HG03571 (cell line): Measurements from ENCODE around the gene TMEM123.

Source experiments
- ATAC-seq: cut with Tn5 transposase; IDR thresholded peaks from one replicate; pipeline ENCODE4 v1.9.1; 2021; ENCODE audit not compliant: unreplicated experiment

The TMEM123 gene

DNA sequence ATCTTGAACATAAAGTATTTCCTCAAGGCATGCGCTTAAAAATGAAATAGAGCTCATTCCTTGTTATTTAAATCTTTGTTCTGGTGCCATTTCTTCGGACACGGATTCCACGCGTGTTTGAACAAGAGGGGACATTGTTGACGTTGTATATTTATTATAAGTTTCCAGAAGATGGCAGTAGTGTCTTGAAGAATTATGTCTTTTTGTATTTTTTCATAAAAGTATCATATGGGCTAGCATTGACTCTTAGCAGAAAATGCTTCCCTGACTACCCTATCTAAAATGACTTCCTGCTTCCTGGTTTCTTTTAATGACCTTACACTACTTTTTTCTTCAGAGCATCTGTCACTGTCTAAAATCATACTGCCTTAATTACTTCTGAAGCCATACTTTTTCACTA, 85.2 kb downstream of the TMEM123 start:
- no peak for ATAC-seq

DNA sequence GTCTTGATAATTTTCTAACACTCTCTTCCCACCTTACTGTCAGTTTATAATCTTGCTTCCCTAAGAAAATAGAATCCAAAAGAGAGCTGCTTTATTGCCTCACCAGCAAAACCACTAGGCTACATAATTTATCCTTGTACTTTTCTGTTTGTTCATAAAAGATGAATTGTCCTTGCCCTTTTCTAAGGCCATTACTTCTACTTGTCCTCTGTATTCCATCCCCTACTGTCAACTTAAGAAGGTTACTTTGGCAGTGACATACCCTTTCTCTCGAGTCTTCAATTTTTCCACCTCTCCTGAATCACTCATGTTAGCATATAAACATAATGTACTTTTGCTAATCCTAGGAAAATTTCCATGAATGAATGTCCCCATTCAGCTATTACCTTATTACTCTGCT, 87.6 kb downstream of the TMEM123 start:
- ATAC-seq = no peak

DNA sequence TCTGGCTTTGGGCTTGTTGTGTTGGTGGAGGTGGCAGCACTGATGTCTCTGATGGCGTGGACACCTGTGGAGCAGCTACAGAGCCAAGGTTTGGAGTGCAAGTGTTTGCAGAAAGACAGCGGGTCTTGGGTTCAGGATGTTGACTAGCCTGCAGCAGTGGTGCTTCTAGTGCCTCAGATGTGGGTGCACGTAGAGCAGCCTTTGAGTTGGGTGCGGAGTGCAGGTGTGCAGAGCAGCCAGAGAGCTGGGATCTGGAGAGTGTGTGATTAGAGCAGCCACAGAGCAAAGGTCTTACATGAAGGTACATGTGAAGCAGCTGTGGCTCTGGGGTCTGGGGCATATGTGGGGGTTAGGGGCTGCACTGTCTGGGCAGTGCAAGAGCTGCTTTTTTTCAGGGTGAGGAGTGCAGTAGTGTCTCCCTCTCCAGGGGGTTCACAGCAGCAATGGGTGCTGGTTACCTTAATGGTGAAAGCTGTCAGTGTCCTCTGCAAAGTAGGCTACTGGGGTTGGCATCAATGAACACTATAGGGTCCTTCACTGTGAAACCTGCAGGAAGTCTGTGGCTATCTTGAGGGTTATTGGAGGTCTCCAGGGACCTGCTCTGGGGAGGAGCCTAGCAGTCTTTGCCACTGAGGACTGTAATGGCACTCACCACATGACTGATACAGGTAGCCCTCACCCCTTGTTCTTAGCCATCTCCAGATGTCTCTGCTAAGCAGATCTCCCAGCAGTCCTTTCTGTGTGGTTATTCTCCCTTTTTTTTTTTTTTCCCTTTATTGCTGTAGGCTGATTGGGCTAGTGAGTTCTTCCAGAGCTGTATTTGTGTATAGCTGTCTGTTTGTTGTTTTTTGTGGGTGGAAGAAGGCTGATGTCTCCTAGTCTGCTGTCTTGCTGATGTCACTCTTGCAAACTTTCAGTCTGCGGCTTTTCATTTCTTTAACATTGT, 91.2 kb downstream of the TMEM123 start:
- peak; percentile 98 for ATAC-seq

DNA sequence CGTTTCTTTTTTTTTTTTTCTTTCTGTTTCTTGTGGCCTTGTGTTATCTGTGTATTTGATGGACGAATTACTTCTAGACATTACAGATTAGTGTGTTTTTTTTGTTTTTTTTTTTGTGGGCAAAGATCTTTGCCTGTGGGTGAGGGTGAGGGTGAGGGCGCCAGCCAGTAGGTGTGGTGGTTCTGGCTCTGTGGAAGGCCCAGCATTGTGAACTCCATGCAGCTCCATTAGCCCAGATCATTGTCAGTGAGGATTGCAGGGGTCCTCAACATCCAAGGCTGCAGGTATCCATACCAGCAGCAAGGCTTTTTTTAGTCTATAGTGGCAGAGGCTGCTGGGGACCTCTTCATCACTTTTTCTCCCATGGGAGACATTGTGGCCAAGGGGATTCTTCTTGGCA, 91.9 kb downstream of the TMEM123 start:
- ATAC-seq = no peak

DNA sequence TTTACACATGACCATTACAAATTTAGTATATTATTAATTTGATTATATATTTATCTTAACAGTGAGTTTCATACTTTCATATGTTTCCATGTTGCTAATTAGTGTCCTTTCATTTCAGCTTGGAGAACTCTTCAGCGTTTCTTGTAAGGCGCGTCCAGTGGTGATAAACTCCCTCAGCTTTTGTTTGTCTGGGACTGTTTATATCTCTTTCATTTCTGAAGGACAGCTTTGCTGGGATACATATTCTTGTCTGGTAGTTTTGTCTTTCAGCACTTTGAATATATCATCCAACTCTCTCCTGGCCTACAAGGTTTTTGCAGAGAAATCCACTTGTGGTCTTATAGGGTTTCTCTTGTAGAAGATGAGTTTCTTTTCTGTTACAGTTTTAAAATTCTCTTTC, 93.2 kb downstream of the TMEM123 start:
- no peak for ATAC-seq

DNA sequence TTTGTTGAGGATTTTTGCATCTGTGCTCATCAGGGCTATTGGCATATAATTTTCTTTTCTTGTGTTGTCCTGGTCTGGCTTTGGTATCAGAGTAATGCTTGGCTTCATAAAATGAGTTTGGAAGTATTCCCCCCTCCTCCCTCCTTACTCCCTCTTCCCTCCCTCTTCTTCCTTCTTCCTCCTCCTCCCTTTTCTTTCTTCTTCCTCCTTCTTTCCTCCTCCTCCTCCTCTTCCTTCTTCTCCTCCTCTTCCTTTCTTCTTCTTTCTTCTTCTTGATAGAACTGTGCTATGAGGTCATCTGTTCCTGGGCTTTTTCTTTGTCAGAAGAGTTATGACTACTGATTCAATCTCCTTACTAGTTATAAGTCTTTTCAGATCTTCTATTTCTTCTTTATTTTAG, 95.4 kb downstream of the TMEM123 start:
- ATAC-seq = no peak

DNA sequence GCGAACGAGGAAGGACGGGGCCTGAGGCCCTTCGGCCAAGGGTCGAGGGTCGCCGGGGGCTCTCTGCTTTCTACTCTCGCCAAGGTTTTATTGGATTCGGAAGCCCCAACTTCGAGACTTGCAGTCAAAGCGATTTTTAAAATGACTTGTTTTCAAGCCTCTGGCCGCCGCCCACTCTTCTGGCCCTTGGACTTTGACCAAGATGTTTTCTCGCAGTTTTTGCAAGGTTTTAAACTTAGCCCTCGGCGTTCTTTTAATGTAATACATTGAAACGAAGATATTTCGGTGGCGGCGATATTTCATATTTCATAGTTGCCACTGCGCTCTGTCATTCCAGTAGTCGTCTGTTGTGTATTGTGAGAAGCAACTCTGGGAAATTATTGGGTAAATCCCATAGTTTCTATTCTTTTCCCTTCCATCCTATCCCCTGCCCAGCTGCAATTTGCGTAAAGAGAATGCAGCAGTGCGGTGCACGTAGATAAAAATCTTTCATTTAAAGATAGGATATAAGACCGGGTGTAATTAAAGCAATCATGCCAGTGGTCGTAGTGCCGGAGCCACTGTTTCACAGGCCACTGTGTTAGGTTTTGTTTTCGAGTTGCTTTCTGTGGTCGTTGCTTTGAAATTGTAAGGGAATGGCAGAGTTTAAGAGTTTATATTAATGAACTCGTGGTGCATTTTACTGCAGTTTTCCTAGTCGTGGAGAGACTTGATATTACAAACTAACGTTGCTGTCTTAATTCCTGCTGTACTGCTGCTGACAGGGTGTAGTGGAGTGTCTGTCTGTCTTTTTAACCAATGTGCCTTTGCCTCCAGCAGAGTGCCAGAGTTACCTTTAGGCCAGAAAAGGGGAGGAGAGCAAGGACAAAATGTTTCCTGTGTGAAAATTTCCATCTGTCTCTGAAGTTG, 104.8 kb downstream of the TMEM123 start:
- peak; percentile 14 for ATAC-seq

DNA sequence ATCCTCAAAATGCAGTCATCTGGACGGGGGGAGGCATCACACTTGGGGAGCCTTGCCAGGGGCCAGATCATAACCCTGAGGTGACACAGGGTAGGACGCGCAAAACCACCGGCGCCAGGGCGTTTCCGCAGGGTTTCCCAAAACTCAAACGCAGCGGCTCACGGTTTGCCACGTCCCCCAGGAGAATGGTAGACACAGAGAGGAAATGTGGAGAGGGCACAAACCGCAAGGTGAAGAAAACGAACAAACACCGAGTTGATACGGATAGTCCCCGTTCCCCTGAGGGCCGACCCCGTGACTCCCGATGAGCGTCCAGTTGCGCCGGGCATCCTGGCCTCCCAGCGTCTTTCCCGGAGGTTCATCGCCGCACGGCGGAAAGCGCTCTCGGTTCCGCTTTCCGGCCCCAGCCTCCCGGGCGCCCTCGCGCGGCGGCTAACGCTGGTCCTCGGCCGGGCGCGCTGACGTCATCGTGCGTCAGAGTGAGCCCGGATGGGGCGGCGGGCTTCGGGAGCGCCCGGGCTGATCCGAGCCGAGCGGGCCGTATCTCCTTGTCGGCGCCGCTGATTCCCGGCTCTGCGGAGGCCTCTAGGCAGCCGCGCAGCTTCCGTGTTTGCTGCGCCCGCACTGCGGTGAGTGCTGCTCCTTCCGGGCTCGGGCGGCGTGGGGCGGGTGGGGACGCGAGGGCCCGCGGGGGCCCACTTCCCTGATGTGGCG, 105.7 kb downstream of the TMEM123 start, which contains the start of gene BIRC2:
TSS of gene BIRC2 (plus strand) at position 467 of the 714 bp plus-strand sequence. CDS start 2,641 bp downstream, outside the sequence.
- peak; percentile 89 for ATAC-seq

DNA sequence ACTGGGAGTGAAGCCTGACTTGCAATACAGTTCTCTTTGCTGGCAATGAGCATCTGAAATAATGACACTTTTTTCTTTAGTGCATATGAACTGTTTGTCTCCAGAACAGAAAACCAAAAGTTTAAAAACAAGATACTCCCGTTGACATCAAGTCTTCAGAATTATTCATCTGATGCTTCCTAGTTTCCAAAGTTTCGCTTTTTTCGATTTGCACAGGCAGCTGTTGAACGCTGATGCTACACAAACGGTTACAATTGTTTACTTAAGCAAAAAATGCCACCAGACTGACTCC, 106.2 kb downstream of the TMEM123 start:
- ATAC-seq = no peak
